ENCODE data around the gene BRD4.

Gene BRD4

GRCh38 chr19:15276620-15277215 is 55.6 kb downstream of the BRD4 start:
- H3K4me1 ChIP-seq = peaks cover 0 to 100% (median 89%) of the 10 kb centered on the region in 4 donors

GRCh38 chr19:15274477-15274876 is 57.9 kb downstream of the BRD4 start:
- H3K36me3 ChIP-seq = peaks cover 13 to 34% (median 27%) of the 10 kb centered on the region in 3 donors
- H3K27me3 ChIP-seq = no peaks in the 10 kb centered on the region
- H3K9me3 ChIP-seq = no peaks in the 10 kb centered on the region
- peak overlapping the region; percentile 21 to 39 for H3K27ac ChIP-seq
- TF ChIP-seq CTCF (IDR thresholded peaks at IDR 0.05) = no peak
- H3K4me1 ChIP-seq = peaks cover 0 to 100% (median 81%) of the 10 kb centered on the region in 4 donors
- DNase-seq = no peak
- H3K4me3 ChIP-seq = no peak overlapping the region
- intact Hi-C loops (cut with DNase I; ENCODE audit: low total_unique reads) = no loop called here

More at GRCh38 chr19:15276620-15277215, 55.6 kb downstream of the BRD4 start:
- Histone ChIP-seq H3K27ac (peak overlapping the region; percentile 41 to 44), H3K9me3 (no peaks in the 10 kb centered on the region), H3K4me3 (no peak overlapping the region), H3K27me3 (no peaks in the 10 kb centered on the region), H3K36me3 (peaks cover 7 to 12% (median 11%) of the 10 kb centered on the region in 3 donors)
- no peak for TF ChIP-seq CTCF (IDR thresholded peaks at IDR 0.05)
- intact Hi-C loops (cut with DNase I; ENCODE audit: low total_unique reads) = no loop called here
- DNase-seq = no peak

GRCh38 chr19:15269806-15270205 is 62.5 kb downstream of the BRD4 start:
- H3K36me3 ChIP-seq = peaks cover 19 to 73% (median 61%) of the 10 kb centered on the region in 3 donors
- peaks cover 8 to 100% (median 85%) of the 10 kb centered on the region in 4 donors for H3K4me1 ChIP-seq
- intact Hi-C loops (cut with DNase I; ENCODE audit: low total_unique reads) = loop anchor here (5.0 to 10.0 kb wide), 3 partner anchors 65 to 287 kb away; partner anchors contain the start of genes AKAP8 and BRD4
- no peaks in the 10 kb centered on the region for H3K9me3 ChIP-seq
- H3K27me3 ChIP-seq = no peaks in the 10 kb centered on the region
- no peak overlapping the region for H3K27ac ChIP-seq
- no peak for TF ChIP-seq CTCF (IDR thresholded peaks at IDR 0.05)
- H3K4me3 ChIP-seq = no peak overlapping the region
- no peak for DNase-seq

- no peak overlapping the region for H3K27ac ChIP-seq
- H3K27me3 ChIP-seq = no peaks in the 10 kb centered on the region
- DNase-seq = no peak
- peaks cover 12 to 100% (median 85%) of the 10 kb centered on the region in 4 donors for H3K4me1 ChIP-seq
- H3K9me3 ChIP-seq = no peaks in the 10 kb centered on the region
- no peak overlapping the region for H3K4me3 ChIP-seq
- no peak for TF ChIP-seq CTCF (IDR thresholded peaks at IDR 0.05)
- H3K36me3 ChIP-seq = peaks cover 26 to 82% (median 70%) of the 10 kb centered on the region in 3 donors
- intact Hi-C loops (cut with DNase I; ENCODE audit: low total_unique reads) = loop anchor here (5.0 to 10.0 kb wide), 3 partner anchors 66 to 288 kb away; partner anchors contain the start of genes AKAP8 and BRD4
Observed at GRCh38 chr19:15268928-15269253, 63.4 kb downstream of the BRD4 start.

GRCh38 chr19:15268192-15268927 is 64.0 kb downstream of the BRD4 start:
- intact Hi-C loops (cut with DNase I; ENCODE audit: low total_unique reads) = loop anchor here (5.0 to 10.0 kb wide), 3 partner anchors 66 to 289 kb away; partner anchors contain the start of genes AKAP8 and BRD4
- Histone ChIP-seq H3K36me3 (peaks cover 31 to 87% (median 75%) of the 10 kb centered on the region in 3 donors), H3K4me3 (no peak overlapping the region), H3K4me1 (peaks cover 13 to 100% (median 85%) of the 10 kb centered on the region in 4 donors), H3K27me3 (no peaks in the 10 kb centered on the region), H3K9me3 (no peaks in the 10 kb centered on the region), H3K27ac (peak overlapping the region in 1 of 2 donors; percentile 7)
- no peak for DNase-seq
- no peak for TF ChIP-seq CTCF (IDR thresholded peaks at IDR 0.05)
